Measurements from ENCODE around the gene RUFY3.

DNA sequence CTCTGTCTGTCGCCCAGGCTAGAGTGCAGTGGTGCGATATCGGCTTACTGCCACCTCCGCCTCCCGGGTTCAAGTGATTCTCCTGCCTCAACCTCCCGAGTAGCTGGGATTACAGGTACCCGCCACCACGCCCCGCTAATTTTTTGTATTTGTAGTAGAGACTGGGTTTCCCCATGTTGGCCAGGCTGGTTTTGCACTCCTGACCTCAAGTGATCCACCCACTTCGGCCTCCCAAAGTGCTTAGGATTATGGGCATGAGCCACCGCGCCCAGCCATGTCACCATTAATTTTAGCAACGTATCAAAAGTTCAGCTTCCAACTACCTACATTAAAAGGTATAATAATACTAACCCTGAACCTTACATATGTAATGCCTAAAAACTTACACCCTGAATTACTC is 34.4 kb upstream of the RUFY3 start:
- TF ChIP-seq POLR2A (IDR thresholded peaks at IDR 0.05) (no peak), POLR2AphosphoS5 (IDR thresholded peaks at IDR 0.05) (no peak)
